Endothelial cell (in vitro differentiated cells): Measurements from ENCODE around the gene TBXA2R. TPM values are rescaled to one million over a fixed set of nuclear protein-coding genes. Genes with fewer than 3 reads are reported as not detected.

ENCODE experiments used
- DNase-seq: peaks from one replicate; pipeline ENCODE4 v3.0.0; 2021; ENCODE audit warnings: low spot score
- H3K27ac Mint-ChIP-seq: one replicate; pipeline ENCODE4 v1.8.0; 2021; ENCODE audit warnings: mixed read lengths, inconsistent platforms; ENCODE audit not compliant: unreplicated experiment
- H3K27me3 Mint-ChIP-seq: one replicate; pipeline ENCODE4 v1.8.0; 2021; ENCODE audit warnings: mild to moderate bottlenecking, moderate library complexity, mixed read lengths, inconsistent platforms; ENCODE audit not compliant: unreplicated experiment
- H3K36me3 Mint-ChIP-seq: one replicate; pipeline ENCODE4 v1.8.0; 2021; ENCODE audit warnings: mild to moderate bottlenecking, low read depth, mixed read lengths, inconsistent platforms; ENCODE audit not compliant: unreplicated experiment
- H3K4me1 Mint-ChIP-seq: one replicate; pipeline ENCODE4 v1.8.0; 2021; ENCODE audit warnings: mild to moderate bottlenecking, mixed read lengths, inconsistent platforms; ENCODE audit not compliant: unreplicated experiment
- H3K4me3 Mint-ChIP-seq: one replicate; pipeline ENCODE4 v1.8.0; 2021; ENCODE audit warnings: mild to moderate bottlenecking, mixed read lengths, inconsistent platforms; ENCODE audit not compliant: unreplicated experiment
- H3K9me3 Mint-ChIP-seq: one replicate; pipeline ENCODE4 v1.8.0; 2021; ENCODE audit warnings: mixed read lengths, inconsistent platforms; ENCODE audit not compliant: unreplicated experiment
- CTCF ChIP-seq: fragments of 200-600 bp; sonication (generic); IDR thresholded peaks from one replicate; pipeline ENCODE4 v1.5.0; 2021; ENCODE audit warnings: antibody characterized with exemption; ENCODE audit not compliant: unreplicated experiment
- total RNA-seq: library from RNA; stranded (reverse); fragmentation: NEBNext Ultra II Directional; extraction: Animal tissue kit (Norgen Biotek cat#: 25700); gene quantifications from one replicate; pipeline ENCODE4 v1.2.1, GENCODE V29; 2021; ENCODE audit not compliant: unreplicated experiment

Gene TBXA2R
- total RNA-seq, 1 donor from 2014 or later, result 7.3 TPM

GRCh38 chr19:3545669-3546034 lies 61.0 kb downstream of the TBXA2R start:
- peaks cover 14% of the 10 kb centered on the region for H3K27me3 Mint-ChIP-seq
- H3K4me3 Mint-ChIP-seq, result peak overlapping the region; percentile 37
- peaks cover 5% of the 10 kb centered on the region for H3K36me3 Mint-ChIP-seq
- H3K27ac Mint-ChIP-seq, result no peak overlapping the region
- TF ChIP-seq CTCF, result no peak
- H3K9me3 Mint-ChIP-seq, result no peaks in the 10 kb centered on the region
- DNase-seq, result no peak
- H3K4me1 Mint-ChIP-seq, result no peaks in the 10 kb centered on the region

- Mint-ChIP-seq H3K9me3 (no peaks in the 10 kb centered on the region), H3K4me3 (no peak overlapping the region), H3K27me3 (peaks cover 13% of the 10 kb centered on the region), H3K36me3 (peaks cover 5% of the 10 kb centered on the region), H3K27ac (peak overlapping the region; percentile 42), H3K4me1 (no peaks in the 10 kb centered on the region)
- peak; percentile 97 for TF ChIP-seq CTCF
- peak; percentile 95 for DNase-seq
These were observed 61.7 kb downstream of the TBXA2R start for GRCh38 chr19:3544742-3545668.

Other genes with a start within 250 kb of the TBXA2R start
- gene NFIC, start 240.3 kb downstream of the TBXA2R start, total RNA-seq, result 4.9 TPM
- not detected for gene SMIM24, start 126.3 kb downstream of the TBXA2R start, total RNA-seq
- not detected for gene SMIM44, start 123.4 kb downstream of the TBXA2R start, total RNA-seq
- 8.7 TPM for gene DOHH, start 106.2 kb downstream of the TBXA2R start, total RNA-seq
- 38.9 TPM for gene FZR1, start 100.6 kb downstream of the TBXA2R start, total RNA-seq
- 1.4 TPM for gene TEKTIP1, start 67.7 kb downstream of the TBXA2R start, total RNA-seq
- 54.5 TPM for gene MFSD12, start 49.3 kb downstream of the TBXA2R start, total RNA-seq
- gene HMG20B, start 33.9 kb downstream of the TBXA2R start, total RNA-seq, result 77.2 TPM
- 11.0 TPM for gene GIPC3, start 21.4 kb downstream of the TBXA2R start, total RNA-seq
- gene CACTIN, start 19.9 kb upstream of the TBXA2R start, total RNA-seq, result 31.8 TPM
- 65.8 TPM for gene PIP5K1C, start 93.6 kb upstream of the TBXA2R start, total RNA-seq
- 3.1 TPM for gene TJP3, start 101.5 kb upstream of the TBXA2R start, total RNA-seq
- gene APBA3, start 154.8 kb upstream of the TBXA2R start, total RNA-seq, result 23.8 TPM
- 26.7 TPM for gene MRPL54, start 155.8 kb upstream of the TBXA2R start, total RNA-seq
- gene RAX2, start 165.4 kb upstream of the TBXA2R start, total RNA-seq, result not detected
- 10.9 TPM for gene MATK, start 179.5 kb upstream of the TBXA2R start, total RNA-seq